AG10803 (cell line): ENCODE data around the gene OR13C3.

Experiments used
- DNase-seq: peaks from one replicate; pipeline ENCODE4 v3.0.0; 2010; ENCODE audit warnings: low read depth
- H3K4me3 ChIP-seq: 2 replicates; pipeline ENCODE4 v1.5.1; 2011; ENCODE audit warnings: mild to moderate bottlenecking, low read length, control low read depth
- CTCF ChIP-seq: conservative IDR thresholded peaks from 2 replicates; pipeline ENCODE4 v1.5.1; 2011; ENCODE audit warnings: mild to moderate bottlenecking, low read length, control low read depth, inconsistent platforms

Gene OR13C3

GRCh38 chr9:104514901-104515300 is 21.8 kb downstream of the OR13C3 start:
- no peak for TF ChIP-seq CTCF
- no peak for DNase-seq
- no peak overlapping the region for H3K4me3 ChIP-seq

DNA sequence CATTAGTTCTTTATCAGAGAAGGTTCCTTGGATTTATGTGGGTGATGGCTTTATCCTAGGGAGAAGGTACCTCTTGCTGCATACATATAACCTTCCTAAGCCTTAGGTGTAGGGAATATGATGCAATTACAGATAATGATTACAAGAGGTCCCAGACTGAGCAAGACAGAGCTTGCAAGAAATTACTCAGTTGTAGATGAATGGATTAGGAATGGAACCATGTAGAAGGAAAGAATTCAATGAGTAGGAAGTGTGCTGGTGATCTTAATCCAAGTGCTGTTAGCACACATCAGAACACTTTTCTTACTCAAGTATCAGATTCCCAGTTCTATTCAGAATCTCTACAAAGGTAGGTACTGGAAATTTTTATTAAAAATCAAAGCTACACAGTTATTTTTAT is 30.1 kb downstream of the OR13C3 start:
- no peak for DNase-seq
- TF ChIP-seq CTCF, result no peak
- no peak overlapping the region for H3K4me3 ChIP-seq

GRCh38 chr9:104503963-104504362 is 32.7 kb downstream of the OR13C3 start, which contains the start of gene OR13F1:
Gene OR13F1, plus strand, starts transcription at chr9:104504263. Its CDS starts 0 bp downstream, at chr9:104504263.
- no peak within 1 kb of the TSS for H3K4me3 ChIP-seq
- no peak for TF ChIP-seq CTCF
- DNase-seq, result no peak

- TF ChIP-seq CTCF, result no peak
- no peak for DNase-seq
- H3K4me3 ChIP-seq, result no peak overlapping the region
Observed at GRCh38 chr9:104503440-104503839, 33.2 kb downstream of the OR13C3 start.

DNA sequence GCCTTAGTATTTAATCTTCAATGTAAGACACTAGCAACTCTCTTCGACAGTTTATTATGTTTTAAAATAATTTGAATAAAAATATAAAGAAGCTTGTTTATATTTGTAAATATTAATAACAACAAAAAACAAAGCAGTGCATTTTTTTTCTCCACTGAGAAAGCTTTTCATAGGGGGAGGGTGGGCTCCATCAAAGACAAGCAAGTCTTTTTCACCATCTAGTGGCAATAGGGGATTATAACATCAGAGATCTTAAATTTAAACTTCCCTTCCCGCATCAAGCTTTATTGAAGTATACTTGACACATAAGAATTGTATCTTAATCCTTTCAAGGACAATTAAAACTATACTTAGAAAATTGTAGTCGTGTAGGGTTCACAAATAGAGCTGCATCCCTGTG is 41.8 kb downstream of the OR13C3 start:
- no peak overlapping the region for H3K4me3 ChIP-seq
- TF ChIP-seq CTCF, result peak; percentile 22
- DNase-seq, result no peak
